GM21737 (cell line): Measurements from ENCODE around the gene STXBP5.
A peak's percentile ranks its signal among the peaks of the same experiment; 100 is the strongest.

Experiments
- ATAC-seq: cut with Tn5 transposase; IDR thresholded peaks from one replicate; pipeline ENCODE4 v1.9.1; 2021; ENCODE audit warnings: mild to moderate bottlenecking, moderate library complexity; ENCODE audit not compliant: unreplicated experiment

STXBP5 gene

DNA sequence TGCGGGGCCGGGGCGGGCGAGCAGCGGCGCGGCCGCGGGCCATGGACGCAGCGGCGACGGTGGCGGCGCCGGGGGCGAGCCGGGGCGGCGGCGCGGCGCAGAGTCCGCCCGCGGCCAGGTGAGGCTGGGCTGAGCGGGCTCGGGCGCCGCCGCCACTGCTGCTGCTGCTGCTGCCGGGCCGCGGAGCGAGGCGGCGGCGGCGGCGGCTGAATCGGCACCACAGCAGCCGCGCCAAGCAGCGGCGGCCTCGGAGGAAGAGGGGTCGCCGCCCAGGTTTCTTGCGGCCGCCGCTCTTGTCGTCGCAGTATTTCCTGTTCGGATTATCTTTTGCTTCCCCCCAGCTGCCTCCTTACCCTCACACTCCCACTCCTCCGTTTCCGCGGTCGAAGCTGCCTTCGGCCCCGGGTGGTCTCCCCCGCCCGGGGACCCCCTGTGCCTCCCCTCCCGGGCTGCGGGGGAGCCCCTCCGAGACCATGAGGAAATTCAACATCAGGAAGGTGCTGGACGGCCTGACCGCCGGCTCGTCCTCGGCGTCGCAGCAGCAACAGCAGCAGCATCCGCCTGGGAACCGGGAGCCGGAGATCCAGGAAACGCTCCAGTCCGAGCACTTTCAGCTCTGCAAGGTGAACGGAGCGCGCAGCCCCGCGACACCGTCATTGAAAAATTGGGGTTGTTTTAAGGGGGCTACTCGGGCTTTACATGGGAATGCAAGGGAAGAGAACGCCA is at the start of gene STXBP5:
Gene STXBP5 (plus strand): TSS at position 358 of the 726 bp plus-strand sequence. CDS start 116 bp downstream, at position 474.
- peak; percentile 28 for ATAC-seq

DNA sequence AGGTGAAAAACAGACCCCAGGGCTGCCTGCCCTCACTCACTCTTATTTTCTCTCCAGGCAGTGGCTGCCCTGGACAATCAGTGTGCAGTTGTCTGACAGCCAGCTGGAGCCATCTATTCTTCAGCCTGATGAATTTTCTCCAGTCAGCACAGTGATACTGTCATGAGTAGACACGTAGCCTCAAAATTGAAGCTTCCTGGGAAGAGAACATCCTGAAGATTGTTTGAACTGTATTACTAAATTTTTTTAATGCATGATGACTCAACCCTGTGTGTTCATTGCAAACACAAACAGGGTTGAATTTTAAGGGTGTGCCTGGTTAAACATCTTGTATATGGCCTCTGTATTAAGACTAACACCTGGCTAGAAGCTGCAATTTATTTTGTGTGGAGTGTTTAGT is 49.8 kb upstream of the STXBP5 start:
- no peak for ATAC-seq

DNA sequence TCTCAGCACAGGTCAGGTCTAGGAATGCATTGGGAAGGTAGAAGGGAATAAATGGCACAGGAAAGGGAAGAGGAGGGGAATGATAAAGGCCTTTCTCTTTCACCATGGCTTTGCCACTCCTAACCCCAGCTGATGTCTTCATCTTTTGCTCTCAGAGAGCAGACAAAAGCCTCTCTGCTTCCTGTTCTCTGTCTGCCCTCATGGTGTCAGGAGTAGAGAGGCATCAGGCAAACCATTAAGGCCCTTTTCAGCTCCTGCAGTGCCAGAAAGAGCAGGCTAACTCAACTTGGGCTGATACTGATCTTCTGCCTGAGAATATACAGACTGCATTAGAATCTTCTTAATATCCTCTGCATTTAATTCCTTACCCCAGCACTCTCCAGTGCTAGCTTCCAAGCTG is 48.0 kb upstream of the STXBP5 start:
- no peak for ATAC-seq

DNA sequence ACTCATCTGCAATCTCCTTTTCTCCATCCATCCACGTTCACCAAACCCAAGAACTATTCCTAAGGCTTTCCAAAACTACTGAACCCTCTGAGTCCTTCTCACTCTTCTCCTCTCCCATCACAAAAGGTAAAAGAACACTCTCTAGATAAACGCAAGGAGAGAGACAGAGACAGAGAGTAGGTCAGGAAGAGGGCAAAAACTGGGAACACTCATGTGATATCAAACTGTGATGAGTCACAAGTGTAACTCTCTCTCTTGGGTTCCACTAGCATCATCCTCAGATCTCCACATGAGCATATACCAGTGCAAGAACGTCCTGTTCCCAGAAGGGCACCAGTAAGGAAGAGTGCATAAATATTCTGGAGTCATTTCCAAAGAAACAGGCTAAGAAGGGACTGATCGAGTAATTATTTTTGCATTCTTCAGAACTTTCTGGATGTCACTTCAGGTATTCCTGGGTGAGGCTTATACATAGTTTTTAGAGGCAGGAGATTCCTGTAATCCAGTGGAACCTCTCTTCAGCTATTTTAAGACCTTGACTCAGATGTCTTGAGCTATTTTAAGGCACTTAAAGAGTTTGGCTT is 47.3 kb upstream of the STXBP5 start:
- no peak for ATAC-seq

DNA sequence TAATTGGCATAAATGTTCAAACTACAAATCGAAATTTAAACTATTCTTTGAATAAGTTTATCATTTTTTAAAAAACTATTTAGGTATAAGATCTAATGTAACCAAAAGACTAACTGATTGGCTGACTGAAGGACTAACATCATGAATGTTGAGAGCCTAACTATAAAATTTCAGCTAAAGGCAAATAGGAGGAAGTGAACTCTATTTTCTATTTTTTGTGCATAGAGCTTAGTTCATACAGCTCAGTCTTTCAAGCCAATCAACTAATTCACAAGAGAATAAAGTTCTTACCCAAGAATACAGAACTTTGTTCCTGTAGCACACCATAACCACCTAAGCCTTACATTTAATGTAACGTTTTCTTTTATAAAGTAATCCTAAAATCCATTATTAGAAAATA is 46.3 kb upstream of the STXBP5 start:
- no peak for ATAC-seq

DNA sequence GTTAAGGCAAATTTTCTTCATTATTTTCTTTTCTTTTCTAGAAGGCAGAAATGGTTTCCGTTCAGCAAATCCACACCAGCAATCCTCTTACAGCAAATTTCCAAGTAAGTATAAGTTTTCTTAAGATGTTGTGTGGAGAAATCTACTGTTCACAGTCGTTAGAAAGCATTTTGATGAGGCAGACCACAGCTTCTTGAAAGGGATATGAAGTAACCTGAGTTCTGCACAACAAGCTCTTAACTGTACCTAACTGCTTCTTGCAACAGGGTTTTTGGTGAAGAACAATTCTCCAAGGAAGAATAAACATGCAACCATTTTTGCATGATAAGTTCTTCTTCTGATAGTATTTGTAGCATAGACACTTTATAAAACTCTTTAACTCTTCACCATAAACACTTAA is 45.3 kb upstream of the STXBP5 start:
- no peak for ATAC-seq

DNA sequence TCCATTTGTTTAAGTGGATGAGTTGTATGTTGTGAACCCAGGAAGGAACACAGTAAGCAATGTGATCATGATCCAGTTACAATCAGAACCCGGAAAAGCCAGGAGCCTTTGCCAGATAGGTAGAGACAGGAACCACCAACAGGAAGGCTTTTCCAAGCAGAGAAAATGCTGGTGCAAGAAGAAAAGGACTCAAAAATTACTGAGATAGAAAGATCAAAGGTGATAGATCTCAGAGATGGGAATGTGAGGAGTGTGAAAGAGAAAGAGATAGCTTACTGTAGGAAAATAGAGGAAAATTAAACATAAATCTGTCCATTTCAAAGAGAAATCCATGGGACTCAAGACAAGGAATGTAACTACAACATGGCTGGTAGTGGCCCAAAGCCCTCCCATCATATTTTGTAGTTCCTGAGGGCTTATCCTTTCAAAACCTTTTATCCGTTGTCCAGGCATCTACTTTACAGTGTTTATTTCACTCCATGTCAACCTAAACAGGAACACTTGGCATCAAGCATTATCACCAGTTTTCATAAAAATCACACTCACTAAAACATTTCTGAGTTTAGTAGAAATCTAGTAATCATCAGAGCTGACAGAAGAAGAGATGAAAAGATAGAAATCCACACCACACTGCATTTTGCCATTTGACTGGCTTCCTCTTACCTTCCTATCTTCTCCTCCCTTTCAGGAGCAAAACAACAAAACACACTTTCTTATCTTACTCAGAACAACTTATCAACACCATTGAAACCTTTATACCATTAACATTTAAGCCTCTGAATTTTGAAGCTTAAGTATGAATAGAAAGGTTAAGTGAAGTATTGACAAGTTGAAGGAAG is 44.5 kb upstream of the STXBP5 start:
- ATAC-seq: no peak

DNA sequence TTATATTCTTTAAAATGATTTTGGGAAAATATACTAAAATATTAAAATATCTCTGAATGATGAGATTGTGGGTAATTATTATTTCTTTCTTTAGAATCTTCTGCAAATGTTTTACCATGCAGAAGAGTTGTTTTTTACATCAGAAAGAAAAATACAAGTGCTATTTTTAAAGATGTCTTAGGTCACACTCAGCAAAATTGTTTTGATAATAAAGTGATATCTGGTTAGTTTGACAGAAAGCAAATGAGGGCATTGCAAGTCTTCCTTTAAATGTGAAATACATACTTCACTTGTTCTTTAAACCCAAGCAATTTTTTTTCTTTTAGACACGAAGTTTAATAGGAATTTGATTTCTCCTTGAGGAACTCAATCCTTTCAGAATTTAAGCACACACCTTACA is 43.6 kb upstream of the STXBP5 start:
- ATAC-seq: no peak

DNA sequence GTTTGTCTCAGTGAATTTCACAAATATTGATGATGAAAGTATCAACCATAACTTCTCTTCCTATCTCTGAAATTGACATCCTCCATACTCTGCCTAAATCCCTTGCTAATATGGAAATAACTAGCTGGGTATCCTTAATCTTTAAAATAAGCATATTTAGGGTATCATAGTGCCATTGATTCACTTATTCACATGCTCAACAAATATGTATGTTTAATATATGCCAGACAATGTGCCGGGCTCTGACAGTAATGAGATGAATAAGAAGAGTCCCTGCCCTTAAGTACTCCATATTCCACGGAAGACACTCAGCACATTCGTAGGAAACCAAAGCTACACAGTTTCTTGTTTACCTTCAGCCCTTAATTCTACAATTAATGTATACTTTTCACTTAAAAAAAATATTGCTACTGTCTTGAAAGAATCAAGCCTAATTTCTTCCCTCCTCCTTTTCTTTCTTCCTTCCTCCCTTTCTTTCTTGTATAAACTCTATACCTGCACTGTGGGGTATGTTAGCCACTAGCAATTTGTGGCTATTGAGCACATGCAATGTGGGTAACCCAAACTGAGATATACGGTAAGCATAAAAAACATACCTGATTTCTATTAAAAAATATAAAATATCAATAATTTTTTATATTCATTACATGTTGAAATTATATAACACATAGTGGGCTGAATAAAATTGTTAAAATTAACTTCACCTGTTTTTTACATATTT is 42.8 kb upstream of the STXBP5 start:
- ATAC-seq: no peak

DNA sequence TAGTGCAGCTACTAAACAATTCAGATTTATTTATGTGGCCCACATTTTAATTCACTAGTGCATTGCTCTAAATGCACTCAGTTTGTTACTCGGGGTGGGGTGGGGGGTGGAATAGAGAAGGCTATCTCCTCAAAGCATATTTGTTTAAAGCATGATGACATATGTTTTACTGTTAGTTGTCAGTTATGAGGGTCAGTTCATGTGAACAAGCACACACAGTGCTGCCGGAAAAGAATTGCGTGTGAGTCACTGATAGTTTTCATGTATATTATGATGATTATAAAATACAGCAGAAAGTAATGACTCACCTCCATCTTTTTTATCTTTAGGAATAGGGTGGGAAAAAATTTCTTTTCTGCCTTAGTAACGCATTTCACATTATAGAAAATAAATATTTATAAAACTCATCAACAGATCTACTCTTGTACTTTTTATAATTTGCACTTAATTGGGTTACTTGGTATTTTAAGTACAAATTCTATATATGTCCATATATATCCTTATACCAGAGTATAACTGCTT is 42.2 kb upstream of the STXBP5 start:
- no peak for ATAC-seq

DNA sequence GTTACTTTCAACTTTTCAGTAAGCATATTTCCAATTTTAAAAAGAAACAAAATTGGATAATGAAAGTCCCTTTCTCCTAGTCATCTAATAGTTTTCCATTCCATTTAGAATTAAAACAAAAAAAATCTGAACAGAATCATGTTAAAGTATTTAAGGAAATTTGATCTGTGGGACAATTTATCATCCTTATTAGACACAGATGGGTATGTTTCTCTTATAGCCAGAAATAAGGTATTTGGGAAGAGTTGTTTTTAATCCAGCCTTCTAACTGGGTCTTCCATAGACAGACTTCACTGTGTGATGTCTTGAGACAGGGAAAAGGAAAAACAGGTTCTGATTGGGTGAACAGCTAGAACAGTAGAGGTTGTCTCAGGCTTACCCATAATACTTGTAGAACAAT is 39.5 kb upstream of the STXBP5 start:
- no peak for ATAC-seq

DNA sequence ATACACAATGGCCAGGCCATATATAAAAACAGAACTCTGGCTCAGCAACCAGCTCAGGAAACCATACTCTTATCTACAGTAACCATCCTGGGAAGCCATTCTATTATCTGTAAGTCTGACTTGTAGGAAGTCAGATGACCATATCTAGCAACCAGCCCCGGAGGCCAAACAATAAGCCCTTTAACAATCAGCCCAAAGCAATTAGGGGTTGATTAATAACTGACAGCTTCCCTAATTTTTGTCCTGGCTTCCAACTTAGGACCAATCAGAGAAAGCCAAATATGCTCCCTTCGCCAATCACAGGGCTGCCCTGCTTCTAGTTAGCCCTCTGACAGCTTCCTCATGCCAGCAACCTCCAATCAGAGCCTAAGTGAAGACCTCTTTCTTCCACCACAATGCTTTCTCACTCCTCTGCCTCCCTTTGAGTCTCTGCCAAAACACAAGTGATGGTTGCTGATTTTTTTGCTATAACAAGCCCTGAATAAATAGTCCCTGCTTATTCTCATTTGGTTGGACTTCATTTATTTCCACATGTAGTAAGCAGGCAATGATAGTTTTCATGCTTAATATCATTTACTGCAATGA is 37.8 kb upstream of the STXBP5 start:
- no peak for ATAC-seq

DNA sequence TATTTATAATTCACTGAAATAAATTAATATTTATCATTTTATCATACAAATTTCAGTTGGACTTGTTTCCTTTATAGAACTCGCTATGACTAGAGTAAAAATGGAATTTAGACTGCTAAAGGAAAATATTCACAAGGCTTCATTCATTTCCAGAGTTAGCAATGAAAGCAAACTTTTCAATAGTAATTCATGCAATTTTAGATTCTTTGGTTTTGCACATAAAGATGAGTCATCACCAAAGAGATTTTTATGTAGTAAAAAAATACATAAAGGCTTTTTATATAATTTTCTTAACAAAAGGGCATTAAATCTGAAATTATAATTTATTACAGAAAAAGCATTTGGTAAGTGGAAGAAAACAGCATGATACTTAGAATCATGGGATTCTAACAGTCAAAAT is 37.2 kb upstream of the STXBP5 start:
- ATAC-seq: no peak

DNA sequence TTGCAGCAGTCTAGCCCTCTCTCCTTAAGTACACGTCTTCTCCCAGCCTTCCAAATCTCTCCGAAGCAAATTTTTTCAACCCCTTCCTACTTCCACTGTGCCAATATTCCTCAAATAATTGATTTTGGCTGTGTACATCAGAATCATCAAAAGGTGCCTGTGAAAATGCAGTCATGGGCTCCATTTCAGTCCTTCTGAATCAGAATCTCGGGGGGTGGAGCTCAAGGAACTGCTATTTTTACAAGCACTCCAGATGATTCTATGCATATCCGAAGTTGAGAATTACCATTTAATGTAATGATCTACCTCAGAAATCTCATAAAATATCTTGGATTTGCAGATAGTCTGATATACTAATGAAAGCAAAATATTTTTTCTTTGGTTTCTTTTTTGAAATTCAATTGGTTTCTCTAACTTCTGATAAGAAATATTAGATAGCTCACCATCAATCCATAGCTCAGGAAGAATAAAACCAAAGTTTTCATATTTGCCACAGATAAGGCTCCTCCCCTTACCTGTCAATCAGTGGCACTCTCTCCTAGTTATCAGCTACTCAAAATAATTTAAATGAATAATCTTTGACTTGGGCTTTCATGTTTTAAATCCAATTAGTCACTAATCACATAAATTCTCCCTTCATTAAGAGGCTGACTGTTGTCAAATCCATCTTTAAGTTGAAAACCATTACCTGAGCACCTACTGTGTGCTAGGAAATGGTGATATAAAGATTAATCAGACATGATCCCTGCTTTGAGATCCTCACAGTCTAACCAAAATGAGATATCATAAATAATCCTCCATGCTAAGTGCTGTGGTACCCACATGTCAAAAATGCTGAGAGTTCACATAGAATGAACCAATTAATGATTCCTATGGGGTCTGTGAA is 36.4 kb upstream of the STXBP5 start:
- ATAC-seq: no peak

DNA sequence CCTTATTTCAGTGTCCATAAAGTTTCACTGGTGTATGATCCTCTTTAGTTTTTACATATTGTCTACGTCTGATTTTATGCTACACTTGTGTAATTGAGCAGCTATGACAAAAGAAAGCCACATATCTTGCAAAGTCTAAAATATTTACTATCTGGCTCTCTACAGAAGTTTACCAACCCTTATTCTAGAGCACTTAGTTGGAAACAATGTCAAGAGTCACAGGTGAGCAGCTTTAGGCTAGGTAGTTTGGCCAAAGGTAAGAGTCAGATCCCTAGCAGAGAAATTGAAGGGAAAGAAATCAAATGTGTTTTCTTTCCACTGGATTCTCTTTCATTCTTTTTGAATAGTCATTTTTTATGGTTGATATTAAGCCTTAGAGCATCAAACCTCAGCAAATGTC is 34.7 kb upstream of the STXBP5 start:
- ATAC-seq: no peak

DNA sequence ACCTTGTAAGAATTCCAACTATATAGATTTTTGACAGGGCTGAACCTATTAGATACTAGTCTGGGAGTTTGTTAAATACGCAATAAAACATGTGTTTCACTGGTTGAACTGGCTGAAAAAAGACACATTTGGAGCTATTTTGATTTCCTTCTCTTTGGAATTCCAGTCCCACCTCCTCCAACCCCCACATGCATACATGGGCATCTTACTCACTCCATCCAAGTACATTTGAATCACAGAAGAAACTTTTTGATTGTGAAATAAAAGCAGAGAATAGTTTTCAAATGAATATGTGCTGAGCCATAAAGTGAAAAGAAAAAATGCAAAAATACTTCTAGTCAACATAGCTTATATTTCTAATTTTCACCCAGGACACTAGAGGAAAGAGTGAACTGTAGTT is 33.9 kb upstream of the STXBP5 start:
- no peak for ATAC-seq

DNA sequence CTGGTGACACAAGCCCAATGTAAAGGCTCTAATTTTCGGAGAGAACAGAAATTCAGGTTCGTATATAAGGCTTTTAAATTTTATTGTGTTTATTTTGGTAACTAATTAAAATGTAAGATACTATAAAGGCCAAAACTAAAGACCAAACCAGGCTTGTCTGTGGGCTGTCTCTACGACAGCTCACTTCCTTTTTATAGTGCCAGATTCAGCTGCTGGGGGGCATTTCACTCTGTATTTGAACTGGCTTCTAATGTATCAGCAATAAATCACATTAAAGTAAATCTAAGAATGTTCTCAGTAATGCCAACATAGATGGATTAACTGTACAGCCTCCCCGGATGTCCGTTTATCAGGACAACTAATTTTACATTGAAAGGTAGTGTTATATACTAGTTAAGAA is 31.1 kb upstream of the STXBP5 start:
- no peak for ATAC-seq

DNA sequence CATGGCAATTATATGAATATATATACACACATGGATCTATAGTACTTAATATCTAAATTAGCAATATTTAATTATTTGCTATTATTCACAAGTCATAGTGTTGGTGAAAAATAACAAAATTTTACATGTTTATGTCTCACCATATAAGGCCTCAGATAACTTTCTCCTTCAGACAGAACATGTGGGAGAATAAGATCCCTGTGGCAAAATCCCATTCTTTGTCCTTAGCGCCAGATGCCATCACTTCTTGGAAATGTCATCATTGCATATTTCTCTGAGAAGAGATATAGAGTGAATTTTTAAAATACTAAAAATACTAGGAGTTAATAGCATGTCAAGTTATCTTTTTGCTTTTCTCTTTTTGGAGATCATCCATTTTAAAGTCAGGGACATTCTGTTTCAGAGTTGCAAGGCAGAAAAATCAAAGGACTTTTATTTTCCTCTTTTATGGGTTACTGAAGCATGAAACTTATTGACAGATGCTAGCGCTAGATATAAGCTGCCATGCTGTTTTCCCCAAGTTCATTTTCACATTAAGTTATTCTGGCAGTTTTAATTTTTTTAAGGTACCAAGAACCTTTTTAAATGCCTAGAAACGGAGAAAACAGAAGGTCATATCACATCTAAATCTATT is 30.4 kb upstream of the STXBP5 start:
- ATAC-seq: no peak

DNA sequence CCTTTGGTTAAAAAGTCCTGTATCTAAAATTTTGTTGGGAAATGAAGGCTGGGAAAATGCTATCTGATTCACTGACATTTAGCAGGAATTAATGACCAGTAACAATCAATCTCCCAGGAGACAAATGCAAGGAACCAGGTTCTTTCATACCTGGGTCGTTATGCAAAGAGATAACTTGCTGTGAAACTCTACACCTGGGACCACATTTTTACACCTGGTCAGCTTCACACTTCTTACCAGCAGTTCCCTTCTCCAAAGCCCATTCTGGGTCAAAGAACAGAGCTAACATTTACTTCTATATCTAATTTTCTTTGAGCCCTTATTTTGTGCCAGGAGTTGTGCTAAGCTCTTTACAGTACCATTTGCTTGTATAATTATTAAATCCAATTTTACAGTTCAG is 27.4 kb upstream of the STXBP5 start:
- no peak for ATAC-seq
